ENCODE measurements around the gene CLIP1.
"Not testable (repeated sequence)": the region's sequence is repeated elsewhere in the genome, so short reads cannot be mapped to it uniquely, and the experiment has no call there.

The CLIP1 gene

GRCh38 chr12:122437656-122438121 lies 15.2 kb upstream of the CLIP1 start:
- H3K9me2 ChIP-seq (replicated peaks; ENCODE audit: insufficient read depth, low read length): no peaks in the 10 kb centered on the region
- H2AFZ ChIP-seq (ENCODE audit: low read length): no peak overlapping the region
- H3F3A ChIP-seq (ENCODE audit: insufficient read depth, low read length): no peaks in the 10 kb centered on the region
- no peaks in the 10 kb centered on the region for H3K36me3 ChIP-seq (replicated peaks; ENCODE audit: insufficient read depth, low read length)
- TF ChIP-seq EZH2phosphoT487 (IDR thresholded peaks at IDR 0.05; ENCODE audit: low read length): no peak
- TF ChIP-seq CTCF (IDR thresholded peaks at IDR 0.05; ENCODE audit: low read length): no peak
- H3K4me3 ChIP-seq (ENCODE audit: low read length): no peak overlapping the region
- no peaks in the 10 kb centered on the region for H3K9me3 ChIP-seq (replicated peaks; ENCODE audit: insufficient read depth, low read length)
- H3K27ac ChIP-seq (ENCODE audit: low read length): no peak overlapping the region
- H3K79me2 ChIP-seq (ENCODE audit: low read length): no peaks in the 10 kb centered on the region
- H3K4me2 ChIP-seq (ENCODE audit: low read depth, low read length): no peak overlapping the region
- no peaks in the 10 kb centered on the region for H4K20me1 ChIP-seq (ENCODE audit: insufficient read depth, low read length)
- H3K27me3 ChIP-seq (replicated peaks; ENCODE audit: insufficient read depth, low read length): no peaks in the 10 kb centered on the region
- DNase-seq: no peak
- H3K9ac ChIP-seq (ENCODE audit: low read length): no peak overlapping the region
- H3K4me1 ChIP-seq (ENCODE audit: low read length): no peaks in the 10 kb centered on the region

- no peaks in the 10 kb centered on the region for H3K9me3 ChIP-seq (replicated peaks; ENCODE audit: insufficient read depth, low read length)
- no peaks in the 10 kb centered on the region for H3K27me3 ChIP-seq (replicated peaks; ENCODE audit: insufficient read depth, low read length)
- H3F3A ChIP-seq (ENCODE audit: insufficient read depth, low read length): no peaks in the 10 kb centered on the region
- no peak overlapping the region for H3K4me3 ChIP-seq (ENCODE audit: low read length)
- H2AFZ ChIP-seq (ENCODE audit: low read length): no peak overlapping the region
- no peaks in the 10 kb centered on the region for H3K9me2 ChIP-seq (replicated peaks; ENCODE audit: insufficient read depth, low read length)
- no peaks in the 10 kb centered on the region for H3K4me1 ChIP-seq (ENCODE audit: low read length)
- no peak overlapping the region for H3K27ac ChIP-seq (ENCODE audit: low read length)
- no peaks in the 10 kb centered on the region for H4K20me1 ChIP-seq (ENCODE audit: insufficient read depth, low read length)
- H3K4me2 ChIP-seq (ENCODE audit: low read depth, low read length): no peak overlapping the region
- H3K79me2 ChIP-seq (ENCODE audit: low read length): no peaks in the 10 kb centered on the region
- no peak overlapping the region for H3K9ac ChIP-seq (ENCODE audit: low read length)
- H3K36me3 ChIP-seq (replicated peaks; ENCODE audit: insufficient read depth, low read length): no peaks in the 10 kb centered on the region
- no peak for TF ChIP-seq EZH2 (optimal IDR thresholded peaks at IDR 0.05; ENCODE audit: low read depth, low read length)
- no peak for TF ChIP-seq EZH2phosphoT487 (IDR thresholded peaks at IDR 0.05; ENCODE audit: low read length)
- TF ChIP-seq CTCF (IDR thresholded peaks at IDR 0.05; ENCODE audit: low read length): no peak
- no peak for DNase-seq
These were observed 12.7 kb upstream of the CLIP1 start for GRCh38 chr12:122435186-122435585.

GRCh38 chr12:122429043-122429442 lies 6.6 kb upstream of the CLIP1 start:
- H3K9me3 ChIP-seq (replicated peaks; ENCODE audit: insufficient read depth, low read length); H3K9ac ChIP-seq (ENCODE audit: low read length): not testable (repeated sequence)

GRCh38 chr12:122427403-122427802 lies 4.9 kb upstream of the CLIP1 start:
- Histone ChIP-seq H3K9me2 (replicated peaks; ENCODE audit: insufficient read depth, low read length) (no peaks in the 10 kb centered on the region), H3F3A (ENCODE audit: insufficient read depth, low read length) (no peaks in the 10 kb centered on the region), H3K9me3 (replicated peaks; ENCODE audit: insufficient read depth, low read length) (no peaks in the 10 kb centered on the region), H3K36me3 (replicated peaks; ENCODE audit: insufficient read depth, low read length) (no peaks in the 10 kb centered on the region), H4K20me1 (ENCODE audit: insufficient read depth, low read length) (no peaks in the 10 kb centered on the region), H3K27ac (ENCODE audit: low read length) (no peak overlapping the region), H3K4me3 (ENCODE audit: low read length) (no peak overlapping the region), H3K4me1 (ENCODE audit: low read length) (no peaks in the 10 kb centered on the region), H3K27me3 (replicated peaks; ENCODE audit: insufficient read depth, low read length) (no peaks in the 10 kb centered on the region), H3K9ac (ENCODE audit: low read length) (no peak overlapping the region), H3K79me2 (ENCODE audit: low read length) (no peaks in the 10 kb centered on the region), H2AFZ (ENCODE audit: low read length) (no peak overlapping the region), H3K4me2 (ENCODE audit: low read depth, low read length) (no peak overlapping the region)
- TF ChIP-seq EZH2phosphoT487 (IDR thresholded peaks at IDR 0.05; ENCODE audit: low read length) (no peak), EZH2 (optimal IDR thresholded peaks at IDR 0.05; ENCODE audit: low read depth, low read length) (no peak), CTCF (IDR thresholded peaks at IDR 0.05; ENCODE audit: low read length) (no peak)
- no peak for DNase-seq

More at GRCh38 chr12:122429043-122429442, 6.6 kb upstream of the CLIP1 start:
- H3K36me3 ChIP-seq (replicated peaks; ENCODE audit: insufficient read depth, low read length); DNase-seq; H2AFZ ChIP-seq (ENCODE audit: low read length); H3F3A ChIP-seq (ENCODE audit: insufficient read depth, low read length); H3K4me1 ChIP-seq (ENCODE audit: low read length); H3K27ac ChIP-seq (ENCODE audit: low read length); H3K27me3 ChIP-seq (replicated peaks; ENCODE audit: insufficient read depth, low read length); H4K20me1 ChIP-seq (ENCODE audit: insufficient read depth, low read length); H3K9me2 ChIP-seq (replicated peaks; ENCODE audit: insufficient read depth, low read length); H3K4me3 ChIP-seq (ENCODE audit: low read length); H3K79me2 ChIP-seq (ENCODE audit: low read length); H3K4me2 ChIP-seq (ENCODE audit: low read depth, low read length): not testable (repeated sequence)
